OCI-LY1 (cell line): ENCODE measurements around the gene KCMF1.

Experiments used
- EZH2 ChIP-seq: fragments of 200-600 bp; sonication (generic), shearing (Covaris generic); IDR thresholded peaks from 2 replicates; pipeline ENCODE4 v1.8.0; 2017; ENCODE audit warnings: borderline replicate concordance, mixed run types, mild to moderate bottlenecking, antibody characterized with exemption, low read length, moderate library complexity, mixed read lengths
- TF ChIP-seq, protein P1 (sequence below): fragments of 200-600 bp; sonication (generic), shearing (Covaris generic); IDR thresholded peaks from 2 replicates; pipeline ENCODE4 v1.5.1; 2017; ENCODE audit warnings: mild to moderate bottlenecking, antibody characterized with exemption, low read length, moderate library complexity, mixed read lengths

DNA sequence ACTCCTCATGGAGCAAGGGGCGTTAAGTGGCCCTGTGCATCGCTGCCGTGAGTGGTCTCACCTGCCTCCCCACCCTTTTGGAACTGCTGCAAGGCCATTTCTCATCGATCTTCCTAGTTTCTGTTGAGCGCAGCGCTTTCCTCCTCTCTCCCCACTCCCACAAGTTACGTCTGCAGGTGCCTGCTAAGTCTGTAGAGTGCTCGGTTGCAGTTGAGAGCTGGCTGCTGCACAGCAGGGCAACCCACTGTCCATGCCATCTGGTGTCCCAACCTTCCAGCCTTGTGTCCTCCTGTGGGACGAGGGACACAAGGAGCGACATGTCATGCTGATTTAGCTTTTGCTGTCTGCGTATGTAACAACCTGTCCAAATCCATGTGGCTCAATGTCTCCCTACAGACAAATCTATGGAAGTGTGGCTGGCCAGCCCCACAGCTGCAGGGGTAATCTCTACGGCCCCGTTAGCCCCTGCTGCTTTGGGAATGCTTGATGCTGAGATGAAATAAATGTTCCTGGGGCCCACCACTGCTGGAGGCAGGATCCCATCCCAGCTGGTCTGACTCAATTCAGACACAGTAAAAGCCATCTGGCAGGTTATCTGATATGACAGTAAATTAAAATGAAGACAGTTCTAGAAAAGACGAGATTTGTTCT, 94.1 kb downstream of the KCMF1 start:
- TF ChIP-seq, protein P1, sequence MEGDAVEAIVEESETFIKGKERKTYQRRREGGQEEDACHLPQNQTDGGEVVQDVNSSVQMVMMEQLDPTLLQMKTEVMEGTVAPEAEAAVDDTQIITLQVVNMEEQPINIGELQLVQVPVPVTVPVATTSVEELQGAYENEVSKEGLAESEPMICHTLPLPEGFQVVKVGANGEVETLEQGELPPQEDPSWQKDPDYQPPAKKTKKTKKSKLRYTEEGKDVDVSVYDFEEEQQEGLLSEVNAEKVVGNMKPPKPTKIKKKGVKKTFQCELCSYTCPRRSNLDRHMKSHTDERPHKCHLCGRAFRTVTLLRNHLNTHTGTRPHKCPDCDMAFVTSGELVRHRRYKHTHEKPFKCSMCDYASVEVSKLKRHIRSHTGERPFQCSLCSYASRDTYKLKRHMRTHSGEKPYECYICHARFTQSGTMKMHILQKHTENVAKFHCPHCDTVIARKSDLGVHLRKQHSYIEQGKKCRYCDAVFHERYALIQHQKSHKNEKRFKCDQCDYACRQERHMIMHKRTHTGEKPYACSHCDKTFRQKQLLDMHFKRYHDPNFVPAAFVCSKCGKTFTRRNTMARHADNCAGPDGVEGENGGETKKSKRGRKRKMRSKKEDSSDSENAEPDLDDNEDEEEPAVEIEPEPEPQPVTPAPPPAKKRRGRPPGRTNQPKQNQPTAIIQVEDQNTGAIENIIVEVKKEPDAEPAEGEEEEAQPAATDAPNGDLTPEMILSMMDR, result no peak
- no peak for TF ChIP-seq EZH2
